Retina (tissue), 1 donor: Measurements from ENCODE around the gene SUMF1.

Source experiments
- DNase-seq: peaks from one replicate; pipeline ENCODE4 v3.0.0-alpha.2; 2016

Gene SUMF1

DNA sequence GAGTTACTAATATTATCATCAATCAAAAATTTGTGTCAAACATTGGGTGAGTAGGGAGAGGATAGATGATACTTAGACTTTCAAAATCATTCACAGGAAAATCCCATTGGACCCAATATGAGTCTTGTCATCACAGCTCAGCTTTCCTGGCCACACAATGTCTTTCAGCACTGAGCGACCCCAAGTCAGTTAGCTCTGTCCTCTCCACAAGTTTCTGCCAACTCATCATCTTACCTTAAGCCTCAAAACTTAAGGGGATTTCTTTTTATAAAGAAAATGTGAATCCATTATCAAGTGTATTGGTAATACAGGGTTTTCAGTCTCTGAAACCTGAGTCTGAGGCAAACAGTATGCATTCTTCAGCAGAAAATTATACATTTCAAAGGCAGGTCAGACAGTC is 55.8 kb downstream of the SUMF1 start:
- no peak for DNase-seq

DNA sequence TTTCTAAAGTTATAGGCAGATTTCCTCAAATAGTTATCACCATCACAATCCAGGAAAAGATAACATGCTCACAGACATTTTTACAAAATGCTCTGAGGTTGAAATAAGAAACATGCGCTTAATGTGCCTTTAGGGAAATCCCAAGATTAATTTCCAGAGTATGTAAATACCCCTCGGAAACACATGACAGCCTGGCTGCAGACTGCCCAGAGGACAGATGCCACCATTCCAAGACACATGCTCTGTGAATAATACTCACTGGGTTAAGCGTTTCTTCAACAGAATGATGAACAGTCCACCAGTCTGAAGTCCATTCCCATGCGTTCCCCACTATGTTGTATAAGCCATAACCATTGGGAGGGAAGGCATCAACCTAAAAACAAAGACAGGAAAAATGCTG is 56.5 kb downstream of the SUMF1 start:
- DNase-seq, result no peak

DNA sequence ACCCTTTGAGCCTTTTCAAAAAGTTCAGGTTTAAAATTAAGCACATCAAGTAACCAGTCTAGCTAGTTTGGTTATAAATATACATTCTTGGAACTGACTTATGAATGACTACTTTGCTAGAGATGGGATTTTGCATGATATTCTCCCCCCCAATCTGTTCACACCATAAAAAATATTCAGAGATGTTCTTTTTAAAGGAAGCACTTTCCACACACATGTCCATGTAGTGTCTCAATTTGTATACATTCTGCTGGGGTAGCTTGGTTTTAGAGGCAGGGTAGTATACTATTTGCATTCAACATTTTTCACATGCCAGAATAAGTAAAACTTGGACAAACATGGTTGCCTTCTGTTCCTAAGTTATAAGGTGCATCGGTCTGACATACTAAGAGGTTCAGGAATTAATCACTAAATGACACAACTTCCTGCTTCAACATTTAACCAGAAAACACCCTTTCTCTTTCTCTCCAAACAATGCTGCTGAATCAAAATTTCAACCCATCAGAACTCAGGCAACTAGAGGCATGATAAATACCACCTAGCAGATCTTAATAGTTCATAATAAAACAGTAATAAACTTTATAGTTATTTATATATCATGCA is 57.0 kb downstream of the SUMF1 start:
- DNase-seq, result no peak

DNA sequence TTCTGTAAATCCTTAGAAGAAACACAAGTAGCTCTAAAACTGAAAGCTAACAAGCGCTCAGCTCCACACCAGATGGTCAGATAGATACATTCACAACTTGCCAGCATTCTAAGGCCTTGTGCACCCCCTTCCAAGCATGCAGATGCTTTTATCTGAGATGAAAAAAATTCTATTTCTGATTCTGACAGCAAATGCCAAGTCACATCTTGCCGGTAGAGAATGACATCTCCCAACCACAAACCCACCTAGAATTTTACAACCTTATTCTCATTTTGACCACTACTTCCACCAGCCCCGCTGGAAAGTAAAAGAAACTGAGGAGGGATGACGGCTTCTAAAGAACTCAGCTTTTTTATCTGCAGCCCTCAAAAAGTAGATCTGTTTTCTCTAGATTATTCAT is 57.7 kb downstream of the SUMF1 start:
- DNase-seq, result no peak

DNA sequence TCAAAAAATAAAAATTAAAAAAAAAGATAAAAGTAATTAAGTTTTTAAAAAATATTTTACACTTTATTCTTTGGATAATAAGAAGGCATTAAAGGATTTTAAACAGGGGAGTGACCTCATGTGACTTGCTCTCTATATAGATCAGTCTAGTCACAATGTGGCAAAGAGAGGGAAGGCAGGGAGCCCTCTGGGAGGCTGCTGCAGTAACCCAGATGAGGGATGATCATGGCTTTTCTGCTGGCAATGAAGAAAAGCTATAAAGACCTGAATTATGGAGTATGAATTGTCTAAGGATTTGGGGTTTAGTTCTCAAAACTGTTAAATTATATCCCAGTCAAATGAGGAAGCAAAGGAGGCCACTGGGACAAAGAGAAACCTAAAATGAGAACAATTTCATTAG is 58.1 kb downstream of the SUMF1 start:
- no peak for DNase-seq

DNA sequence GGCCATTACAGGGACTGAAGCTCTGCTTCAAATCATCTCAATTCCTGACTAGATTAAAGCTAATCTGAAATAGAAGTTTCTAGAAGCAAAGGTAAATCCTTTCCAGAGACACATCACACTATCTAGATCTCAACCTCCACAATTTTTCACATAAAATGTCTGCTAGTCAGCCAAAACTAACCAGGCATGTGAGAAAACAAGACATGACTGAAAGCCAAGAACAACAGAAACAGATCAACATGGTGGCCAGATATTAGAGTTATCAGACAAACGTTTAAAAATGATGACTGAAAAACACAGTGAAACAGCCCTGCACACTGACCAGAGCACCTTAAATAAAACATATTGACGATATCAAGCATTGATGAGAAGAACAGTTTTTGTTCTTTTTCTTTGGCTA is 59.1 kb downstream of the SUMF1 start:
- DNase-seq, result no peak

DNA sequence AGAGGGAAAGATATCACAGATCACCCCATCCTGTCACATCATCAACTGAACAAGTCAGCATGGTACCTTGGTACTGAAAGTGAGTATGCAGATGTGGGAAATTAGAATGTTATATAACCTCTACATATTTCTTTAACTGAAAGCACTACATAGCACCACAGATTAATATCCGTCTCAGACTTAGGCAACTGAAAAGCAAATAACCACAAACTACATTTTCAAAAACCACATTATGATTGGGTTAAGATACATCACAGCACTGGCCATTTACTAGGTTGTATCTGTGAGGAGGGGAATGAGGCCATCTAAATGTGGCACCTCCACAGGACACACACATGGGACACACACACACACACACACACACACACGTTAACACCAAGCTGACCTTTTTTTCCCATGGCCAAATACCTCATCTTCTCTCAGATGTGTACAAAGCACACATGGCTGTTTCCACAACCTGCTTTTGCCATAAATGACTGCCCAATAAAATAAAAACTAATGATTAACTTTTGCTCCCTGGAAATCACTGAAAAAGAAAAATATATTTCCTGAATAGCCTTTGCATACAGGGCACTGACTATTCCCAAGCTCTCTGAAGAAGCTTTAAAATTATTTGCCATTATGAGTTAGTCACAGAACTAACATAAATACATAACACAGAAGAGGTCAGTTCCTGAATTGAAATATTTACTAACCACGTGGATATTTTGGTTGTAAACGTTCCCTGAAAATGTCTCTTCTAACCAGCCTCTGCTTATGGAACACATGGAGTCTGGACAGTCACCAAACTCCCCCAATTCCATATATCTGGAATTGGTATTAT is 60.1 kb downstream of the SUMF1 start:
- no peak for DNase-seq

DNA sequence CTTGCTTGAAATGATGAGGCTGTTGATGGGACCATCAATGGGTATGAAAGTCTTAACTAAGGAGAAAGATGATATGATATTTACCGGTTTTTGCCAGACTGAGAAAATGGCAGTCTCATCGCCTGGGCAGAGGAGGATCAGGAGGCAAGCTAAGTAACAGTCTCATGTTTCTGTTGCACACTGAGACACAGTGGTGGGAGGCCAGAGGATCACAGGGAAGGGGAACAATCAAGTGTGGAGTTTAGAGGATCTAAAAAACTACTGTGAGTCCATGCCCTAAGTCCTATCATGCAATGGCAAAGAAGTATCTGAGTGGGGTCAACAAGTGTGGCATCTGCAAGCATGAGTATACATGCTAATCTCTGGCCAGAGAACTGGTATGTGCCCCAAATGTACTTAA is 62.2 kb downstream of the SUMF1 start:
- no peak for DNase-seq

DNA sequence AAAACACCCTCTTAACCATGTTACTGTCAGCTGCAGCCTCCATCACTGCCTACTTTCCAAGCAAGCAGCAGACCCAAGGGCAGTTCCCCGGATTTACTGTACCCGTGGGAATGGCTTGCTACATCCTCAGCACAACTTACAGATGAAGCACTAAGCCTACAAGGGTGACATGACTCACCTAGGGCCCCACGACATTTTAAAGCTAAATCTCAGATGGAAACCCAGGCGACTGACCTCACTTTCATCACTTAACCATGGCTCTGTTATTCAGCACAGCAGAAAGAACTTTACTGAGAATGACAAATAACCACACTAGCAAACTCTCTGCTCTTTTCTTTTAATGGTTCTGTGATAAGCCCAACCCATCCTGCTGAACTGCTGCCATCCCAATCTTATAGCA is 65.6 kb downstream of the SUMF1 start:
- DNase-seq, result no peak

DNA sequence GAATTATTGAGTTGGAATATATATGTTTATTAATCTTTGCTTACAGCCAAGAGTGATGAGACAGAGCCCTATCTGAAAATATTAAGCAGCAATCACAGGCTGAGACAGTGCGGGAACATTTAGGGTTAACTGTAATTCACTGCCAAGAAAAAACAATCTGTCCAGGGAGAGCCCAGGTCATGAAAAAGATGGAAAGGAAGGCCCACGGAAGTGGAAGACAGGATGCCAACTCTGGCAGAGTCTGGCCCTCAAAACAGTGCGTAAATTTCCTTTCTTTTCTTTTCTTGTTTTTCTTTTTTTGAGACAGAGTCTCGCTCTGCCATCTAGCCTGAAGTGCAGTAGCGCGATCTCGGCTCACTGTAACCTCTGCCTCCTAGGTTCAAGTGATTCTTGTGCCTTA is 67.6 kb downstream of the SUMF1 start:
- no peak for DNase-seq

DNA sequence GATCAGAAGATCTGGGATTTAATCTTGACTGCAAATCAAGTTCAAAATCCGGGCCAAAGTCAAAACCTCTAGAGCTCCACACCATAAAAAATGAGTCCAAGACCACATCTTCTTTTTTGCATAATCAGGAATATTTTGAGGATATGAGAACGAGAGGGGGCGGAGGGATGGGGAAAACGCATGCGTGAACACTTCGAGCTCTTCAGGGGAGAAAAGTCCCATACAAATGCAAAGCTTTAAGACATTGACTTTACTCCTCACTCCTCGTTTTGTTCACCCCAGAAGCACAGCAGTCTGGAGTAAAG is 68.2 kb downstream of the SUMF1 start:
- no peak for DNase-seq

DNA sequence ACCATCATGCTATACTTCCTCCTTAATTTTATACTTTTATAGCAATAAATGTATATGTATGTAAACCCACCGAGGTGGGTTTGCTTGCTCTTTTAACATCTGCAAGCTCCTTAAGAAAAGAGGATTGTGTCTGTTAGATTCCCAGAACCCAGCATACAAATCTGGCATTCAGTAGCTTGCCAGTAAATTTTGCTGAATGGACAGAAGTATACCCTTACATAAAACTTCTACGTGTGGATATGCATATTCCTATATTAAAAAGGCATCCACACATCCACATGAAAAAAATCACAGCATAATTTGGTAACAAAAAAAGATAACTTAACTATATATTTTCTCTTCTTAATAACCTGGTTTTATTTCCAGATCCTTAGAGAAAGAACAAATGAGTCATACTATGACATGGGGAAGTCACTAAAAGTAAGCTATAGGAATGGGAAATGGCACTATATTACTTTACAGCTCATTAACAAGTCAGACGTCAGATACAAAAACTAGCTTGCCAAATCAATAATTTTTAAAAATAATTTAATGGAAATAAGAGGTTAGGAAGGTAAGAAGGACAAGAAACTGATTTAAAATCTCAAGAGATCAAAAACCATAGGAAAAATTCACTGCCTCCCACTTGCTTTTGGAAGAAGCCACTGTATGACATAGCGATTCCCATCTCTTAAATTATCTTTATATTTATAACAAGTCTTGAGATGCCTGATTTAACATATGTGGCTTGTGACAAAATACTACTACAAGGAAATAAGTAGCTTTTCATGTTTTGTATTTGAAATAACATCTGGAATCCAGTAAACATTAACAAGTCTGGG is 68.7 kb downstream of the SUMF1 start:
- no peak for DNase-seq

DNA sequence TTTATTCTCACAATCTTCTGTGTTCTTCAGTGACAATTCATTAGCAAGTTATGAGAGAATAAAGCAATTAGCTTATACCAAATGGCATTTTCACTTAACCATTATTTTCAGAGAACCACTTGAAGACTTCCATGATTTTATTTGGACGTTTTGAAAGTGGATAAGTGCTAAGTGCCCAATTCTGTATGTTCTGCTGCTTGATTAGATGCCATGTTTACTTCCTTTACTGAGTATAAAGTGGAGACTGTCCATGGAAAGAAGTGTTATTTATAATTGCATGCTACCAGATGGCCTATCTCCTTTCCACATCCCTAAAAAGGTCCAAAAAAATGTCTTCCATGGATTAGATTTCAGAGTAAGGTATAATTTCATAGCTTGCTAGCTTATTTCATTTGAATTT is 69.6 kb downstream of the SUMF1 start:
- DNase-seq, result no peak

DNA sequence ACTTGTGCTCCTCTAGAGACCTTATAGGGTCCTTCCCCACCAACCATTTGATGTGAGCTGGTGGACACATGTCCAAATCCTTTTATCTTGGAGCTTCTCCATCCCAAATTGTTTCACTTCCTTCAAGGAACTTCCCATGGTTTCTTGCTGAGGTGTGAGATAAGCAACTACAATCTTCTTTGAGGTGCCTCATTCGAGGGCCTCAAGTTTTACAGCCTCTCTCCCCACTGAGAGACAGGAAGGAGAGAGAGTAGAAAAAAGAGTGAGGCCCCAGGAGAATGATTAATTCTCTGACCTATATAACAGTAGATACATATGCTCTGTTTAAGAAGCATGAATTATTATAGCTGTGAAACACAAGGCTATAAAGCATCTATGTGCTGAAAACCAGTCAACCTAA is 70.5 kb downstream of the SUMF1 start:
- DNase-seq, result no peak

DNA sequence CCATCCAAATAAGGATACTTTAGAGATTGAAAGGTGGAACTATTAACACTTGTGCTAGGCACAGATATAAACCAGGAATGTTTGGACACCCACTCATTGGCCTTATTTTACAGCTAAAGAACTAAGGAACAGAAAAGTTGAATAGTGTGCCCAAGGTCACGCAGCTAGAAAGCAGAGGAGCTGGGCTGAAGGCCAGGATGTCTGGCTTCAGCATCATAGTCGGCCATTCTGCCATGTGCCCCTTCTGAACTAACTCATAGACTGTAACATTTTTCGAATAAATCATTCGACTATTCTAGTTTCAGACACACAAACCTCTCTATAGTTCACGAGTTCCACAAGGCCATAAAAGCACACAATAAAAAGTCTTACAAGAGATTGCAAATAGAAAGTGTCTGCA is 71.1 kb downstream of the SUMF1 start:
- DNase-seq, result no peak

DNA sequence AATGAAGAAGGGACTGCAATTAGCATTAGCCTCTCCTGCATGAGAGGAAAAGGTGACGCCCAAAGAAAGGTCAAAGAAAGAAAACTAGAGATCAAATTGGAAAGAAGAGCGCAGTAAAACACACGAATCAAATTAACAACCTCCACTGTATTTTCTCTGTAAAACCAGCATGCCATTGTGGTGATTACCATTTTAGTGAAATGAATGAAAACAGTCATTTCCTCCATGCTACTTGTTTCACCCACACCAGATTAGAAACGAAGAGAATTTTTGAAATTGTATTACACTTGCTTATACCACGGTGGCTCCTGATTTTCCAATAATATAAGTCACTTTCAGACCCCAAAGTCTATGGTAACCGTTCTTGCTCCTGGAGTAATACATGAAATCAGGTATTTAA is 71.6 kb downstream of the SUMF1 start:
- no peak for DNase-seq

DNA sequence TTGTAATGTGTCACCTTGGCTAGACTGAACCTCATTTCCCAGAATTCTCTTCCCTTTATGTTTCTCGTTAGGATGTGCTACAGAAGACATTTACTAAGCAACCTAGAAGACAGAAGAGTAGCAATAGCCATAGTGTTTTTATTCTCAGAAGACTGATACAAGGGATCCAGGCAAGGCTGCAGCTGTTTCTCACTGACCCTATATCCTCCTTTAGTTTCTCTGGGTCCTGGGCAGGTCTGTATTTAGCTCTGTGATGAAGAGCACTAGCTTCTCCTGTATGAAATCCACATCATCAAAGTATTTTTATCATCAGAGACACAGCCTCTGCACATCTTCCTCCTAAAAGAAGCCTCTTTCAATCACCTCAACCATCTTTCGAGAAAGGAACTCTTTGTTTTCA is 72.5 kb downstream of the SUMF1 start:
- DNase-seq, result no peak

DNA sequence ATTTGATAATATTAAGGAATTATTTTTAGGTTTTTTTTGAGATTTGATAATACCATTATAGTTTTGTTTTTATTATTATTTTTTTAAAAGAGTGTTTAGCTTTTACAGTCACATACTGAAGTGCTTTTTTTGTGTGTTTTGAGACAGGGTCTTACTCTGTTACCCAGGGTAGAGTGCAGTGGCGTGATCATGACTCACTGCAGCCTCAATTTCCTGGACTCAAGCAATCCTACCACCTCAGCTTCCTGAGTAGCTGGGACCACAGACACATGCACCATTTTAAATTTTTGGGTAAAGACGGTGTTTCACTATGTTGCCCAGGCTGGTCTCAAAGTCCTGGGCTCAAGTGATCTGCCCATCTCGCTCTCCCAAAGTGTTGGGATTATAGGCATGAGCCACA is 73.0 kb downstream of the SUMF1 start:
- DNase-seq, result no peak

DNA sequence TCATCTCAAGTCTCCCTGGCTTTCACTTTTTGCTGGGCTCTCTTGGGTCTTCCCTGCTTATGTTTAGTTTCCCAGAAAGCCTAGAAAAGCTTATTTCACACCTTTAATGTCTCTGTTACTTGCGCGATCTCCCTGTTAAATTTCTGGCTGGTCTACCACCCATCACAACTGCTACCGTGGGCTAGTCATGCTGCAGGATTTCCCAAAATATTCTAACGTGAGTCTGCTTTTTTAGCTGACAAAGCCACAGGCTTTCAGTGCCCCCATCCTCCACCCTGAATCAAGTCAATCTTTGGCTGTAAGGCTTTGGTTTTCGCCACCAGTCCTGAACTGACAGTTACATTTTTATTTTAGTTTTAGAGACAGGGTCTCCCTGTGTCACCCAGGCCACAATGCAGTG is 74.1 kb downstream of the SUMF1 start:
- DNase-seq, result no peak

DNA sequence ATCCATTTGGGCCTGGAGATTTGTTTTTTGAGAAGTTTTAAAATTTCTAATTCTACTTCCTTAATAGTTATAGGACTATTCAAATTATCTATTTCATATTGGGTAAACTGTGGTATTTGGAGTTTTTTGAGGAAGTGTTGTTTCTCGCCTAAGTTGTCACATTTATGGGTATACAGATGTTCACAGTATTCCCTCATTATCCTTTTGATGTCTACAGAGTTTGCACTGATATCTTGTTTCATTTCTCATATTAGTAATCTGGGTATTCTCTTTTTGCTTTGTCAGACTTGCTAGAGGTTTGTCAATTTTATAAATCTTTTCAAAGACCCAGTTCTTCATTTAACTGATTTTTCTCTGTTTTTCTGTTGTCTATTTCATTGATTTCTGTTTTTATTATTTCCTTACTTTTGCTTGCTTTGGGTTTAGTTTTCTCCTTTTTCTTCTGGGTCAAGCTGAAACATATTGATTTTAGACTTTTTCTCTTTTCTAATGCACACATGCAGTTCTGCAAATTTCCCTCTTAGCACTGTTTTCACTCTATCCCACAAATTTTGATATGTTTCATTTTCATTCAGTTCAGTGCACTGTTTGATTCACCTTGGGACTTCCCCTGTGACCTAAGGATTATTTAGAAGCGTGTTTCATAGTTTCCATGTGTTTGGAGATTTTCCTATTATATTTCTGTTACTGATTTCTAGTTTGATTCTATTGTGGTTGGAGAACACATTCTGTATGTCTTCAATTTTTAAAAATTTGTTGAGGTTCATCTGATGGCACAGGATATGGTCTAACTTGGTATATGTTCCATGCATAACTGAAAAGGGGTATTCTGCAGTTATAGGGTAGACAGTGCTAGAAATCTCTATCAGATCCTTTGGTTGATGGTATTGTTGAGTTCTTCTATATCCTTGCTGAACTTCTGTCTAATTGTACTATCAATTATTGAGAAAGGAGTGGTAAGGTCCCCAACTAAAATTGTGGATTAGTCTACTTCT is 79.6 kb downstream of the SUMF1 start:
- DNase-seq, result no peak

DNA sequence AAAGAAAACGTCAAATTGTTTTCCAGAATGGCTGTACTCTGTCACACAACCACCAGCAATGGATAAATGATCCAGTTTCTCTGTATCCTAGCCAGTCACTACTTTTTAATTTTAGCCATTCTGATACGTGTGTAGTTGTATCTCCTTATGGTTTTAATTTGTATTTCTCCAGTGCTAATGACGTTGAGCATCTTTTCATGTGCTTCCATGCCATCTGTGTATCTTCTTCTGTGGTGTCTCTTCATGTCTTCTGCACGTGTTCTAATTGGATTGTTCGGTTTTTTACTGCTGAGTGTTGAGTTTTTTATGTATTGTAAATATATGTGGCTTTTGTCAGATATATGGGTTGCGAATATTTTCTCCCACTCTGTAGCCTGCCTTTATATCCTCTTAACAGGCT is 81.9 kb downstream of the SUMF1 start:
- no peak for DNase-seq

DNA sequence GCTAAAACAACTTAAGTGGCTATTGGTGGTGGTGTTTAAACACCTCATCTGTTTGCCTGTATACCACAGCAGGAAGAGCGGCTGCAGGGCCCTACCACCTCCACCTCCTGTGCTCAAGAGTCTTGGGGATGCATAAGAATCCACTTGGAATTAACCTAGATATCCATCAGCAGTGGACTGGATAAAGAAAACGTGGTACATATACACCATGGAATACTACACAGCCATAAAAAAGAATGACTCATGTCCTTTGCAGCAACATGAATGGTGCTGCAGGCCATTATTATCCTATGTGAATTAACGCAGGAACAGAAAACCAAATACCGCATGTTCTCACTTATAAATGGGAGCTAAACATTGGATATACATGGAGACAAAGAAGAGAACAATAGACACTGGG is 87.1 kb downstream of the SUMF1 start:
- no peak for DNase-seq

DNA sequence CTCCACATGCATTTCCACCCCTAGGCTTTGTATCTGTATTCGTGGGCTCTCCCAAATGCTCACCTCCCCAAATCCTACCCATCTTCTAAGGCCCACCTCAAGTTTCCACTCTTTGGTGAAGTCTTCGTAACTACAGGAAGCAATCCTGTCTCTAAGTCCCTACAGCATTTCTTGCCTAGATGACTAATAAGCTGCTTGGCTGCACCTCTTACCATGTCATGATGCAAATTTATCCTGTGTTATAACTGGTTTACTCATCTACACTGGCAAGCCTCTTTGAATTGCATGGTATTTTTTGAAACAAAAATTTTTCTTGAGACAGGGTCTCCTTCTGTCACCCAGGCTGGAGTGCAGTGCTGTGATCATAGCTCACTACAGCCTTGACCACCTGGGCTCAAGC is 90.6 kb downstream of the SUMF1 start:
- no peak for DNase-seq
